Thymus (tissue), 14 donors: ENCODE results near the gene GRIN2D. TPM values are rescaled to one million over a fixed set of nuclear protein-coding genes. Genes with fewer than 3 reads are reported as not detected.

Source experiments
- DNase-seq, 9 donors: peaks; one replicate each; pipeline ENCODE4 v3.0.0-alpha.2; 2013; ENCODE audit warnings: low spot score in 9 of 9, low read depth in 6 of 9, missing footprints in 1 of 9
- H3K27ac ChIP-seq, 2 donors: one replicate each; pipeline ENCODE4 v1.5.1; 2013; ENCODE audit warnings: control low read depth in 1 of 2, low read depth in 1 of 2, low read length in 1 of 2, mild to moderate bottlenecking in 1 of 2, moderate library complexity in 1 of 2
- H3K27me3 ChIP-seq, 2 donors: one replicate each; pipeline ENCODE4 v1.5.1; 2013; ENCODE audit warnings: low read length in 1 of 2; ENCODE audit not compliant: control insufficient read depth in 2 of 2, insufficient read depth in 1 of 2
- H3K36me3 ChIP-seq, 2 donors: one replicate each; pipeline ENCODE4 v1.5.1; 2013; ENCODE audit warnings: low read length in 1 of 2, mild to moderate bottlenecking in 1 of 2, moderate library complexity in 1 of 2; ENCODE audit not compliant: control insufficient read depth in 2 of 2, insufficient read depth in 2 of 2
- H3K4me1 ChIP-seq, 2 donors: one replicate each; pipeline ENCODE4 v1.5.1; 2013; ENCODE audit warnings: low read length in 2 of 2; ENCODE audit not compliant: control insufficient read depth in 2 of 2, insufficient read depth in 2 of 2
- H3K4me3 ChIP-seq, 2 donors: one replicate each; pipeline ENCODE4 v1.5.1; 2013; ENCODE audit warnings: low read length in 2 of 2, control low read depth in 1 of 2, mild to moderate bottlenecking in 1 of 2
- H3K9me3 ChIP-seq, 2 donors: one replicate each; pipeline ENCODE4 v1.5.1; 2013; ENCODE audit warnings: low read length in 1 of 2, mild to moderate bottlenecking in 1 of 2; ENCODE audit not compliant: control insufficient read depth in 2 of 2, insufficient read depth in 1 of 2
- WGBS: extraction: QIAGEN DNeasy Blood & Tissue Kit; methylation state at CpG from one replicate; pipeline ENCODE4 v1.1.7; 2013; 5-methylcytosine and 5-hydroxymethylcytosine counted together
- long read RNA-seq, 10 donors: transcript quantifications; one replicate each; lab custom pipeline, GENCODE V29; 2026
- polyA plus RNA-seq: library from polyadenylated mRNA; stranded (reverse); fragments of 200-250 nt; gene quantifications from one replicate; pipeline ENCODE4 v1.2.3, GENCODE V29; 2013
- total RNA-seq: library from RNA; stranded (reverse); fragments of 120-200 nt; gene quantifications from one replicate; pipeline ENCODE4 v1.2.4, GENCODE V29; 2013
- donor health status: healthy.

Gene GRIN2D
- total RNA-seq, result 0.05 TPM
- polyA plus RNA-seq, result 0.07 TPM
- long read RNA-seq, donor 1, result 0 reads
- long read RNA-seq, donor 2, result 0 reads
- long read RNA-seq, donor 3, result 0 reads
- long read RNA-seq, donor 4, result 0 reads
- long read RNA-seq, donor 5, result 0 reads
- long read RNA-seq, donor 6, result 0 reads
- long read RNA-seq, donor 7, result 0 reads
- long read RNA-seq, donor 8, result 0 reads
- long read RNA-seq, donor 9, result 0 reads
- long read RNA-seq, donor 10, result 0 reads

DNA sequence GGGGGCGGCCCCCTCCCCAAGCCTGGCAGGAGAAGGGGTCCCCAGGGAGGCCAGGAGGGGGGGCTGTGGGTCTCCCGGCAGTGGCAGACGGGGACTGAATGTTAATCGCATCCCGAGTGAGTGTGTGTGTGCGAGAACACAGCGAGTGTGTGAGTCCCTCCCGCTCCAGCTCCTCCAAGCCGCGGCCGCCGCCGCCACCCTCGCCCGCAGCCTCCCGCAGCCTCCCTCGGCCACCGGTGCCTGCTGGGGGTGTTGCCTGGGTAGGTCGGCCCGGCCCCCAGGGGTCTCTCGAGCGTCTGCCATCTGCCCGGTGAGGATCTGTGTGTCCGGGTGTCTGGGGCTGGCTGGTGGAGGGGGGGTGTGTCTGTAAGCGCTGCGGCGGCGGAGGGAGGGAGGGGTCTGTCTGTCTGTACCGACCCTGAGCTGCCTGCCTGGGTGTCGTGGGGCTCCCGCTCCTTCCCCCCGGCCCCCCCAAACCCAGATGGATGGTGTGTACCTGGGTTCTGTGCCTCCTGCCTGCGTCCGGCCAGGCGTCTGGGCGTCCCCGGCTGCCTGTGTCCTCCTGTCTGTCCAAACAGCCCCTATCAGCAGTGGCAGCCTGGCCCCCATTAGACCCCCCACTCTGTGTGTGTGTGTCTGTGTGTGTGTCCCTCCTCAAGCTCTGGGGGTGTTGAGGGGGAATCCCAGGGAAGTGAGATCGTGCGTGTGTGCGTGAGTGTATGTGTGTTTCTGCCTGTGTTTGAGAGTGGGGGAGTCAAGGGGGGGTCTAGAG, at the start of gene GRIN2D:
TSS of gene GRIN2D (plus strand) at position 110 of the 772 bp plus-strand sequence. CDS start 4,725 bp downstream, outside the sequence.
- Histone ChIP-seq H3K9me3 (peaks cover 0 to under 1% of the 10 kb centered on the region in 2 donors), H3K4me3 (peak within 1 kb of the TSS in 1 of 2 donors; percentile 9), H3K36me3 (peaks cover 3 to 4% of the 10 kb centered on the region in 2 donors), H3K27ac (no peak within 1 kb of the TSS), H3K4me1 (peaks cover 11 to 31% of the 10 kb centered on the region in 2 donors), H3K27me3 (peaks cover 64 to 70% of the 10 kb centered on the region in 2 donors)
- 2% methylated on average over 40 of the region's 40 CpGs for WGBS
- DNase-seq, result no peak

DNA sequence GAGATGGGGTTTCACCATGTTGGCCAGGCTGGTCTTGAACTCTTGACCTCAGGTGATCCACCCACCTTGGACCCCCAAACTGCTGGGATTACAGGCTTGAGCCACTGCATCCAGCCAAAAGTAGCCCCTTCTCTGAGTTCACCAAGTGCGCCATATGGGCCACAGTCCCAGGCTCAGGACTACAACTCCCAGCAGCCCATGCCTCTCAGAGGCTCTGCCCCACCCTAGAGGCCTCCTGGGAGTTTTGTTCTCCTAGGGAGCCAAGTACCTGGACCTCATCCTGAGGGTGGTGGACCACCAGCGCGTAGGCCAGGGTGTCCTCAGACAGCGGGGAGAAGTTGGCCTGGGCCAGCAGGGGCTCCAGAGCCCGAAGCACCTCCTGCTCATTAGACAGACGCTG, 48.6 kb upstream of the GRIN2D start:
- no peaks in the 10 kb centered on the region for H3K9me3 ChIP-seq
- no peaks in the 10 kb centered on the region for H3K4me1 ChIP-seq
- WGBS, result 98% methylated on average over 6 of the region's 6 CpGs
- no peak overlapping the region for H3K4me3 ChIP-seq
- no peak for DNase-seq
- peaks cover 3 to 43% of the 10 kb centered on the region in 2 donors for H3K36me3 ChIP-seq
- no peaks in the 10 kb centered on the region for H3K27me3 ChIP-seq
- no peak overlapping the region for H3K27ac ChIP-seq

DNA sequence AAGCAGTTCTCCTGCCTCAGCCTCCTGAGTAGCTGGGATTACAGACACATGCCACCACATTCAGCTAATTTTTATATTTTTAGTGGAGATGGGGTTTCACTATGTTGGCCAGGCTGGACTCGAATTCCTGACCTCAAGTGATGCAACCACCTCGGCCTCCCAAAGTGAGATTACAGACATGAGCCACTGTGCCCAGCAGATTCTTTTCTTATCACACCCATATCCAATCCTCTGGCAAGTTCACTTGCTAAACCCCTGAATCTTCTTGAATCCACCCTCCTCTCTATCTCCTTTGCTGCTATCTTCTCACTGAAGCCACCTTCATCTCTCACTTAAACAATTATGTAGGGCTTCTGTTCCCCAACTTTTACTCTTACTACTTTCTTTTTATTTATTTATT, 47.3 kb upstream of the GRIN2D start:
- 100% methylated on average over 2 of the region's 2 CpGs for WGBS
- DNase-seq, result no peak
- Histone ChIP-seq H3K27ac (no peak overlapping the region), H3K9me3 (no peaks in the 10 kb centered on the region), H3K4me1 (no peaks in the 10 kb centered on the region), H3K36me3 (peaks cover 3 to 38% of the 10 kb centered on the region in 2 donors), H3K27me3 (no peaks in the 10 kb centered on the region), H3K4me3 (no peak overlapping the region)

DNA sequence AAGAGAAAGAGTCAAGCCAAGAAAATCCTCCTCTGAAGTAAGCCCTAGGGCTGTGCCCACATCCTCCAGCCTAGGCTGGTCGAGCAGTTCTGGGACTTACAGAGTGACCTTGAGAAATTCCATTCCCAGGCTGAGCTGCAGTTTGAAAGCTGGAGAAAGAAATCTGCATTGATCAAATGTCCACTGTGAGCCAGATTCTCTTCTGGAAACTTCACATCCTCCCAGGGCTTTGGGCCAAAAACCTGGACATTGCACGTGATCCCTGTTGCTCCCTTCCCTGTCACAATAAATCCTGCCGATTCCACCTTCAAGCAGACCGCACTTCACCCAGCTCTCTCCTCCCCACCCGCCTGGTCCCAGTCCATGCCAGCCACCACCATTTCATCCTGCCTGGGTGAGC, 45.4 kb upstream of the GRIN2D start:
- WGBS, result 95% methylated on average over 5 of the region's 5 CpGs

DNA sequence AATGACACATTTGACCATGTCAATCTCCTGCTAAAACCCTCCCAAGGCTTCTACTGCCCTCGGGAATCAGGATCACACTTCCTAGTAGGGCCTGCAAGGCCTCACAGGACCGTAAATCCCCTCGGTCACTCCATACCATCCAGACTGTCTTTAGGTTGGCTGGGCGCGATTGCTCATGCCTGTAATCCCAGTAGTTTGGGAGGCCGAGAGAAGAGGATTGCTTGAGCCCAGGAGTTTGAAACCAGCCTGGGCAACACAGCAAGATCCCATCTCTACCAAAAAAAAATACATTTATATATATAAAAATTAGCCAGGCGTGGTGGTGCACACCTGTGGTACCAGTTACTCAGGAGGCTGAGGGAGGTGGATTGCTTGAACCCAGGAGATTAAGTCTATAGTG, 44.7 kb upstream of the GRIN2D start:
- no peak overlapping the region for H3K4me3 ChIP-seq
- no peaks in the 10 kb centered on the region for H3K27me3 ChIP-seq
- peaks cover 0 to 23% of the 10 kb centered on the region in 2 donors for H3K36me3 ChIP-seq
- whole genome bisulfite sequencing, result 97% methylated on average over 7 of the region's 7 CpGs
- H3K9me3 ChIP-seq, result peaks cover 0 to 5% of the 10 kb centered on the region in 2 donors
- no peak for DNase-seq
- H3K4me1 ChIP-seq, result no peaks in the 10 kb centered on the region
- no peak overlapping the region for H3K27ac ChIP-seq

More for the DNA sequence above, 45.4 kb upstream of the GRIN2D start:
- no peaks in the 10 kb centered on the region for H3K4me1 ChIP-seq
- H3K27ac ChIP-seq, result no peak overlapping the region
- H3K27me3 ChIP-seq, result no peaks in the 10 kb centered on the region
- peaks cover 0 to 24% of the 10 kb centered on the region in 2 donors for H3K36me3 ChIP-seq
- no peak for DNase-seq
- peaks cover 0 to 5% of the 10 kb centered on the region in 2 donors for H3K9me3 ChIP-seq
- no peak overlapping the region for H3K4me3 ChIP-seq

DNA sequence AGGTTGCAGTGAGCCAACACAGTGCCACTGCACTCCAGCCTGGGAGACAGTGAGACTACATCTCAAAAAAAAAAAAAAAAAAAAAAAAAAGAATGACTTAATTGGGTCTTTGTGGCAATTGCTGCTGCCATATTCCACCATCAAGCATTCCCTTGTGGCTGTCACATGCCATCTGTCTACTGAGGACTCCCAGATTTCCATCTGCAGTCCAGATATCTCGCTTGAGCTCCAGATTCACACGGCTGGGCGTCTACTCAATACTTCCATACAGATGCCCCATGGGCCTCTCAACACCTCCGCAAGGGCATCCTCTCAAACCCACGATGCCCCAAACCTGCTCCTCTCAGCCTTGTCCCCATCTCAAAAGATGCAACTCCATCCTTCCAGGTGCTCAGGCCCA, 42.6 kb upstream of the GRIN2D start:
- no peak overlapping the region for H3K27ac ChIP-seq
- H3K4me1 ChIP-seq, result no peaks in the 10 kb centered on the region
- WGBS, result 95% methylated on average over 5 of the region's 5 CpGs
- H3K9me3 ChIP-seq, result peaks cover 0 to 5% of the 10 kb centered on the region in 2 donors
- no peak overlapping the region for H3K4me3 ChIP-seq
- peaks cover 0 to 25% of the 10 kb centered on the region in 2 donors for H3K36me3 ChIP-seq
- no peaks in the 10 kb centered on the region for H3K27me3 ChIP-seq
- no peak for DNase-seq

DNA sequence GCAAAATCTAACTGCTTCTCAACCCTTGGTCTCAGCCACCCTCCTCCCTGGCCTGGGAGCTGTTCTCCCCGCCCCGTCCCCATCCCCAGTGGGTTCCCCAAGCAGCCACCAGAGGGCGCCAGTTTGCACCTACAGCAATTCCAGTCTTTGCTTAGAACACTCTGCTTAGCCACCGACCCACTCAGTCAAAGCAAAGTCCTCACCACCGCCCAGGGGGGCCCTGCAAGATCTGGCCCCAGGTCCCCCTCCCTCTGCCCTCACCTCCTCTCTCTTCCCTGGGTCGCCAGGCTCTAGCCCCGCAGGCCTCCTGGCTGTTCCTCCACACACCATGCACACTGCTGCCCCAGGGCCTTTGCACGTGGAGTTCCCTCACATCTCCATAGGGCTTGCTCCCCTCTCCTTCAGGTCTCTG, 42.1 kb upstream of the GRIN2D start:
- Histone ChIP-seq H3K27me3 (no peaks in the 10 kb centered on the region), H3K4me3 (no peak overlapping the region), H3K4me1 (no peaks in the 10 kb centered on the region), H3K9me3 (peaks cover 0 to 5% of the 10 kb centered on the region in 2 donors), H3K27ac (no peak overlapping the region), H3K36me3 (peaks cover 0 to 26% of the 10 kb centered on the region in 2 donors)
- 57% methylated on average over 8 of the region's 8 CpGs for WGBS
- peak; percentile 34 to 75 (median 54) for DNase-seq

DNA sequence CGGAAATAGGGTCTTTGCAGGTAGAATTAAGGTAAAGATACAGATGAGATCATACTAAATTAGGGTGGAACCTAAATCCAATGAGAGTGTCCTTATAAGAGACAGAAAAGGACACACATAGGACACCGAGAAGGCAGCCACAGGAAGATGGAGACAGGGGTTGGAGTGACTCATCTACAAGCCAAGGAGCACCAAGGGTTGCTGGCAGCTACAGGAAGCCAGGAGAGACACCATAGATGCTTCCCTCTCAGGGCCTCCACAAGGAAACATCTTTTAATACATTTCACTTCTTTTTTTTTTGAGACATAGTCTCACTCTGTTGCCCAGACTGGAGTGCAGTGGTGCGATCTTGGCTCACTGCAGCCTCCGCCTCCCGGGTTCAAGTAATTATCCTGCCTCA, 39.8 kb upstream of the GRIN2D start:
- Histone ChIP-seq H3K27me3 (no peaks in the 10 kb centered on the region), H3K9me3 (peaks cover 0 to 5% of the 10 kb centered on the region in 2 donors), H3K4me3 (no peak overlapping the region), H3K4me1 (no peaks in the 10 kb centered on the region), H3K27ac (no peak overlapping the region), H3K36me3 (peaks cover 2 to 21% of the 10 kb centered on the region in 2 donors)
- no peak for DNase-seq
- WGBS, result 94% methylated on average over 5 of the region's 5 CpGs

DNA sequence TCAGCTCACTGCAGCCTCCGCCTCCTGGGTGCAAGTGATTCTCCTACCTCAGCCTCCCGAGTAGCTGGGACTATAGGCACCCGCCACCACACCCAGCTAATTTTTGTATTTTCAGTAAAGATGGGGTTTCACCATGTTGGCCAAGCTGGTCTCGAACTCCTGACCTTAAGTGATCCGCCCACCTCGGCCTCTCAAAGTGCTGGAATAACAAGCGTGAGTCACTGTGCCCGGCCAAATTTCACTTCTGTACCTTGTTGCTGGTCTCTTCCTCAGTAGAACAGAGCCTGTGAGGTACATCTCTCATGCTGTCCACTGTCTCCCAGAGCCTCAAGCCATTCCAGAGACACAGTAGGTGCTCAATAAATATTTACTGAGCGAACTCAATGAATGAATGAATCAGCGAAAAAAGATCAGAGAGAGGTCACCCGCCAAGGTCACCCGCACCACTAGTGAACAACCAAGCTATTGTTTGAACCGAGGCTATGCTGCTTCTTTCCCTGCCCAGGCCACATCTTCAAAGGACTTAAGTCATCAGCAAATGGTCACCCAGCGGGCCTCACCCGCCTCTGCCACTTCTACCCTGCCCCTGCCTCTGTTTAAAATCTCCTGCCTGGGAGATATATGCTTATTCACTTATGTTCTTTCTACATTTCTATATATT, 39.0 kb upstream of the GRIN2D start:
- Histone ChIP-seq H3K9me3 (peaks cover 0 to 5% of the 10 kb centered on the region in 2 donors), H3K27me3 (no peaks in the 10 kb centered on the region), H3K4me3 (no peak overlapping the region), H3K27ac (no peak overlapping the region), H3K4me1 (no peaks in the 10 kb centered on the region), H3K36me3 (peaks cover 2 to 27% of the 10 kb centered on the region in 2 donors)
- DNase-seq, result no peak
- 98% methylated on average over 15 of the region's 15 CpGs for WGBS
